LNCaP clone FGC (cell line): Measurements from ENCODE around the gene DYNC1I1.
A peak's percentile ranks its signal among the peaks of the same experiment; 100 is the strongest.

Experiments
- DNase-seq: peaks from one replicate; pipeline ENCODE4 v3.0.0-alpha.2; 2011; ENCODE audit warnings: low read depth
- H3K4me3 ChIP-seq: 2 replicates; pipeline ENCODE4 v1.5.1; 2011; ENCODE audit warnings: mild to moderate bottlenecking, low read depth, low read length, control low read depth
- CTCF ChIP-seq: IDR thresholded peaks from 2 replicates; pipeline ENCODE4 v1.5.1; 2012; ENCODE audit warnings: mild to moderate bottlenecking; ENCODE audit not compliant: control insufficient read depth, insufficient read depth; ENCODE audit errors: extremely low read depth

DYNC1I1 gene

GRCh38 chr7:95817866-95818640, 45.7 kb downstream of the DYNC1I1 start:
- DNase-seq = no peak

GRCh38 chr7:95820778-95821177, 48.4 kb downstream of the DYNC1I1 start:
- DNase-seq = no peak
- TF ChIP-seq CTCF = no peak
- H3K4me3 ChIP-seq = no peak overlapping the region

More at GRCh38 chr7:95817866-95818640, 45.7 kb downstream of the DYNC1I1 start:
- H3K4me3 ChIP-seq = no peak overlapping the region
- no peak for TF ChIP-seq CTCF

- DNase-seq = no peak
- no peak overlapping the region for H3K4me3 ChIP-seq
- no peak for TF ChIP-seq CTCF
Measured at GRCh38 chr7:95822717-95823116, 50.4 kb downstream of the DYNC1I1 start.

GRCh38 chr7:95824616-95825015, 52.3 kb downstream of the DYNC1I1 start:
- TF ChIP-seq CTCF = no peak
- H3K4me3 ChIP-seq = no peak overlapping the region
- no peak for DNase-seq

- no peak for DNase-seq
- no peak overlapping the region for H3K4me3 ChIP-seq
- no peak for TF ChIP-seq CTCF
Measured at GRCh38 chr7:95828824-95829790, 56.8 kb downstream of the DYNC1I1 start.

GRCh38 chr7:95840953-95841950, 68.9 kb downstream of the DYNC1I1 start:
- H3K4me3 ChIP-seq = no peak overlapping the region
- peak; percentile 31; the same call in 1 of the 2 replicates for TF ChIP-seq CTCF
- DNase-seq = no peak
